SK-N-SH treated with all-trans-retinoic acid at 6 μM for 48 hours (cell line): ENCODE data around the gene MLPH.

ENCODE experiments used
- ATAC-seq: fragments of 200-7000 bp; cut with Tn5 transposase; 3 replicates; pipeline ENCODE4 v1.9.1; 2020; ENCODE audit warnings: mild to moderate bottlenecking, moderate library complexity
- ARNTL ChIP-seq: fragments of 450-650 bp; formaldehyde crosslinking; IDR thresholded peaks from 2 replicates; pipeline ENCODE4 v1.5.0; 2020; ENCODE audit warnings: low read depth, mild to moderate bottlenecking, moderate library complexity, borderline replicate concordance
- BACH2 ChIP-seq: fragments of 250-450 bp; sonication (Bioruptor Pico); IDR thresholded peaks from 2 replicates; pipeline ENCODE4 v1.9.0; 2021; ENCODE audit warnings: mild to moderate bottlenecking, borderline replicate concordance
- CSDC2 ChIP-seq: fragments of 250-450 bp; sonication (Bioruptor Pico); IDR thresholded peaks from 2 replicates; pipeline ENCODE4 v1.5.0; 2020; ENCODE audit warnings: mild to moderate bottlenecking, moderate library complexity
- ESRRG ChIP-seq: fragments of 250-450 bp; sonication (Bioruptor Pico); IDR thresholded peaks from 2 replicates; pipeline ENCODE4 v1.6.1; 2021; ENCODE audit warnings: mild to moderate bottlenecking
- GLIS3 ChIP-seq: fragments of 250-450 bp; sonication (Bioruptor Pico); IDR thresholded peaks from 2 replicates; pipeline ENCODE4 v1.5.0; 2020; ENCODE audit warnings: mild to moderate bottlenecking, moderate library complexity
- ISL1 ChIP-seq: fragments of 250-450 bp; sonication (Bioruptor Pico); IDR thresholded peaks from 2 replicates; pipeline ENCODE4 v2.1.2; 2022; ENCODE audit warnings: mild to moderate bottlenecking, moderate library complexity
- OSR1 ChIP-seq: fragments of 250-450 bp; sonication (Bioruptor Pico); IDR thresholded peaks from 2 replicates; pipeline ENCODE4 v1.8.0; 2022; ENCODE audit warnings: moderate library complexity, mild to moderate bottlenecking, inconsistent platforms
- PATZ1 ChIP-seq: fragments of 250-450 bp; sonication (Bioruptor Pico); IDR thresholded peaks from 2 replicates; pipeline ENCODE4 v1.8.0; 2020; ENCODE audit warnings: mild to moderate bottlenecking, moderate library complexity, borderline replicate concordance
- POU6F1 ChIP-seq: fragments of 250-450 bp; sonication (Bioruptor Pico); IDR thresholded peaks from 2 replicates; pipeline ENCODE4 v1.8.0; 2021; ENCODE audit warnings: low read depth, mild to moderate bottlenecking, moderate library complexity, borderline replicate concordance
- PPARA ChIP-seq: fragments of 250-450 bp; sonication (Bioruptor Pico); IDR thresholded peaks from 2 replicates; pipeline ENCODE4 v1.5.0; 2020; ENCODE audit warnings: mild to moderate bottlenecking, borderline replicate concordance
- SNAI2 ChIP-seq: fragments of 250-450 bp; sonication (Bioruptor Pico); IDR thresholded peaks from 2 replicates; pipeline ENCODE4 v1.5.0; 2020; ENCODE audit warnings: mild to moderate bottlenecking, moderate library complexity
- TCF4 ChIP-seq: fragments of 250-450 bp; sonication (Bioruptor Pico); IDR thresholded peaks from 2 replicates; pipeline ENCODE4 v1.8.0; 2021; ENCODE audit warnings: mild to moderate bottlenecking, moderate library complexity, borderline replicate concordance
- TOX ChIP-seq: fragments of 250-450 bp; sonication (Bioruptor Pico); IDR thresholded peaks from 2 replicates; pipeline ENCODE4 v1.8.0; 2021; ENCODE audit warnings: mild to moderate bottlenecking, moderate library complexity, borderline replicate concordance
- ZC3H10 ChIP-seq: fragments of 250-450 bp; sonication (Bioruptor Pico); IDR thresholded peaks from 2 replicates; pipeline ENCODE4 v1.5.1; 2021; ENCODE audit warnings: mild to moderate bottlenecking, moderate library complexity
- ZFP3 ChIP-seq: fragments of 250-450 bp; sonication (Bioruptor Pico); IDR thresholded peaks from 2 replicates; pipeline ENCODE4 v1.5.0; 2020; ENCODE audit warnings: mild to moderate bottlenecking, moderate library complexity
- ZFP30 ChIP-seq: fragments of 450-650 bp; formaldehyde crosslinking; IDR thresholded peaks from 2 replicates; pipeline ENCODE4 v1.5.0; 2022; ENCODE audit warnings: mild to moderate bottlenecking, moderate library complexity
- ZNF565 ChIP-seq: fragments of 450-650 bp; formaldehyde crosslinking; conservative IDR thresholded peaks from 2 replicates; pipeline ENCODE4 v1.5.0; 2020; ENCODE audit warnings: low read depth, mild to moderate bottlenecking, moderate library complexity
- TF ChIP-seq, protein P1 (sequence below): fragments of 250-450 bp; sonication (Bioruptor Pico); IDR thresholded peaks from 2 replicates; pipeline ENCODE4 v1.5.1; 2021; ENCODE audit warnings: mild to moderate bottlenecking, moderate library complexity
- TF ChIP-seq, protein P2 (sequence below): fragments of 250-450 bp; sonication (Bioruptor Pico); IDR thresholded peaks from 2 replicates; pipeline ENCODE4 v1.5.0; 2020; ENCODE audit warnings: mild to moderate bottlenecking, moderate library complexity
- TF ChIP-seq, protein P3 (sequence below): fragments of 250-450 bp; sonication (Bioruptor Pico); IDR thresholded peaks from 2 replicates; pipeline ENCODE4 v1.5.1; 2020; ENCODE audit warnings: low read depth, mild to moderate bottlenecking, moderate library complexity

MLPH gene

DNA sequence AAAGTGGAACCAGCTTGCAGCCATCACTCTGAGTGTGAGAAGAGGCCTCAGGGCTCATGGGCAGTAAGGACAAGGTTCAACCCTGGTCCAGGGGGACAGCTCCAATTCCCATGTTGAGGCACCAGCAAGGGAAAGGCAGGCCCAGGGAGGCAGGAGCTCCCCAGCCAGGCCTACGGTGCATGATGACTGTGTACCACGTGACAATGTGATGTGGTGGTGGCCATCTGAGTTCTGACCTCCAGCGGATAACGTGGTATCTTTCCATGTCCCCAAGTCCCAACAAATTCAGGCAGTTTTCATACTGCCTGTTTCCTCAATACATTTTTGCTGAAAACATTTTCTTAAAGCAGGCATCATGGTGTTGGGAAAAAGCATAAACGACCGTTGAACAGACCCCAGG lies 36.9 kb upstream of the MLPH start:
- ATAC-seq = no peak
- TF ChIP-seq GLIS3 (CRISPR knock-in tag) (no peak), OSR1 (CRISPR knock-in tag) (no peak), ZNF565 (CRISPR knock-in tag) (no peak), TCF4 (CRISPR knock-in tag) (no peak), ZC3H10 (CRISPR knock-in tag) (no peak), PPARA (CRISPR knock-in tag) (no peak), POU6F1 (CRISPR knock-in tag) (no peak), ESRRG (CRISPR knock-in tag) (no peak), PATZ1 (CRISPR knock-in tag) (no peak), CSDC2 (CRISPR knock-in tag) (no peak), ZFP3 (CRISPR knock-in tag) (no peak), TOX (CRISPR knock-in tag) (no peak), BACH2 (no peak), ARNTL (no peak)
- TF ChIP-seq, protein P1, sequence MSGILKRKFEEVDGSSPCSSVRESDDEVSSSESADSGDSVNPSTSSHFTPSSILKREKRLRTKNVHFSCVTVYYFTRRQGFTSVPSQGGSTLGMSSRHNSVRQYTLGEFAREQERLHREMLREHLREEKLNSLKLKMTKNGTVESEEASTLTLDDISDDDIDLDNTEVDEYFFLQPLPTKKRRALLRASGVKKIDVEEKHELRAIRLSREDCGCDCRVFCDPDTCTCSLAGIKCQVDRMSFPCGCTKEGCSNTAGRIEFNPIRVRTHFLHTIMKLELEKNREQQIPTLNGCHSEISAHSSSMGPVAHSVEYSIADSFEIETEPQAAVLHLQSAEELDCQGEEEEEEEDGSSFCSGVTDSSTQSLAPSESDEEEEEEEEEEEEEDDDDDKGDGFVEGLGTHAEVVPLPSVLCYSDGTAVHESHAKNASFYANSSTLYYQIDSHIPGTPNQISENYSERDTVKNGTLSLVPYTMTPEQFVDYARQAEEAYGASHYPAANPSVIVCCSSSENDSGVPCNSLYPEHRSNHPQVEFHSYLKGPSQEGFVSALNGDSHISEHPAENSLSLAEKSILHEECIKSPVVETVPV (CRISPR knock-in tag) = no peak

GRCh38 chr2:237450583-237450982 lies 36.5 kb upstream of the MLPH start:
- ATAC-seq = no peak
- no peak for TF ChIP-seq SNAI2 (CRISPR knock-in tag)
- TF ChIP-seq, protein P2, sequence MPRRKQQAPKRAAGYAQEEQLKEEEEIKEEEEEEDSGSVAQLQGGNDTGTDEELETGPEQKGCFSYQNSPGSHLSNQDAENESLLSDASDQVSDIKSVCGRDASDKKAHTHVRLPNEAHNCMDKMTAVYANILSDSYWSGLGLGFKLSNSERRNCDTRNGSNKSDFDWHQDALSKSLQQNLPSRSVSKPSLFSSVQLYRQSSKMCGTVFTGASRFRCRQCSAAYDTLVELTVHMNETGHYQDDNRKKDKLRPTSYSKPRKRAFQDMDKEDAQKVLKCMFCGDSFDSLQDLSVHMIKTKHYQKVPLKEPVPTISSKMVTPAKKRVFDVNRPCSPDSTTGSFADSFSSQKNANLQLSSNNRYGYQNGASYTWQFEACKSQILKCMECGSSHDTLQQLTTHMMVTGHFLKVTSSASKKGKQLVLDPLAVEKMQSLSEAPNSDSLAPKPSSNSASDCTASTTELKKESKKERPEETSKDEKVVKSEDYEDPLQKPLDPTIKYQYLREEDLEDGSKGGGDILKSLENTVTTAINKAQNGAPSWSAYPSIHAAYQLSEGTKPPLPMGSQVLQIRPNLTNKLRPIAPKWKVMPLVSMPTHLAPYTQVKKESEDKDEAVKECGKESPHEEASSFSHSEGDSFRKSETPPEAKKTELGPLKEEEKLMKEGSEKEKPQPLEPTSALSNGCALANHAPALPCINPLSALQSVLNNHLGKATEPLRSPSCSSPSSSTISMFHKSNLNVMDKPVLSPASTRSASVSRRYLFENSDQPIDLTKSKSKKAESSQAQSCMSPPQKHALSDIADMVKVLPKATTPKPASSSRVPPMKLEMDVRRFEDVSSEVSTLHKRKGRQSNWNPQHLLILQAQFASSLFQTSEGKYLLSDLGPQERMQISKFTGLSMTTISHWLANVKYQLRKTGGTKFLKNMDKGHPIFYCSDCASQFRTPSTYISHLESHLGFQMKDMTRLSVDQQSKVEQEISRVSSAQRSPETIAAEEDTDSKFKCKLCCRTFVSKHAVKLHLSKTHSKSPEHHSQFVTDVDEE (CRISPR knock-in tag) = no peak
- TF ChIP-seq ZNF565 (CRISPR knock-in tag) = no peak
- no peak for TF ChIP-seq ESRRG (CRISPR knock-in tag)
- no peak for TF ChIP-seq ZFP3 (CRISPR knock-in tag)
- TF ChIP-seq ISL1 (CRISPR knock-in tag) = no peak
- TF ChIP-seq, protein P1 (CRISPR knock-in tag) = no peak
- no peak for TF ChIP-seq OSR1 (CRISPR knock-in tag)
- TF ChIP-seq ARNTL = no peak
- TF ChIP-seq PPARA (CRISPR knock-in tag) = no peak
- no peak for TF ChIP-seq ZFP30 (CRISPR knock-in tag)
- no peak for TF ChIP-seq GLIS3 (CRISPR knock-in tag)
- TF ChIP-seq, protein P3, sequence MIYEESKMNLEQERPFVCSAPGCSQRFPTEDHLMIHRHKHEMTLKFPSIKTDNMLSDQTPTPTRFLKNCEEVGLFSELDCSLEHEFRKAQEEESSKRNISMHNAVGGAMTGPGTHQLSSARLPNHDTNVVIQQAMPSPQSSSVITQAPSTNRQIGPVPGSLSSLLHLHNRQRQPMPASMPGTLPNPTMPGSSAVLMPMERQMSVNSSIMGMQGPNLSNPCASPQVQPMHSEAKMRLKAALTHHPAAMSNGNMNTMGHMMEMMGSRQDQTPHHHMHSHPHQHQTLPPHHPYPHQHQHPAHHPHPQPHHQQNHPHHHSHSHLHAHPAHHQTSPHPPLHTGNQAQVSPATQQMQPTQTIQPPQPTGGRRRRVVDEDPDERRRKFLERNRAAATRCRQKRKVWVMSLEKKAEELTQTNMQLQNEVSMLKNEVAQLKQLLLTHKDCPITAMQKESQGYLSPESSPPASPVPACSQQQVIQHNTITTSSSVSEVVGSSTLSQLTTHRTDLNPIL (CRISPR knock-in tag) = no peak
- TF ChIP-seq CSDC2 (CRISPR knock-in tag) = no peak
